Natural killer cell (primary cell): ENCODE data around the gene SPAG4. TPM values are rescaled to one million over a fixed set of nuclear protein-coding genes. Genes with fewer than 3 reads are reported as not detected.

Experiments used
- ATAC-seq, 3 donors: fragments of 150-1000 bp in 2 of 3; fragments of 200-7000 bp in 1 of 3; cut with Tn5 transposase; 1 replicate in 1 of 3; 2 replicates in 2 of 3; pipeline ENCODE4 v1.10.0; 2021; ENCODE audit warnings: mild to moderate bottlenecking in 2 of 3, moderate library complexity in 2 of 3
- DNase-seq, 2 donors: peaks; one replicate each; pipeline versions ENCODE4 v3.0.0 to v3.0.0-alpha.2; 2013 to 2021; ENCODE audit warnings: mixed read lengths in 1 of 2
- H3K27ac ChIP-seq: one replicate; pipeline ENCODE4 v1.5.1; 2013; ENCODE audit warnings: mild to moderate bottlenecking, low read length
- H3K27me3 ChIP-seq: one replicate; pipeline ENCODE4 v1.6.1; 2013; ENCODE audit warnings: low read length; ENCODE audit not compliant: control insufficient read depth, insufficient read depth
- H3K36me3 ChIP-seq: one replicate; pipeline ENCODE4 v1.6.1; 2013; ENCODE audit warnings: low read length; ENCODE audit not compliant: control insufficient read depth, insufficient read depth
- H3K4me1 ChIP-seq: one replicate; pipeline ENCODE4 v1.6.1; 2013; ENCODE audit warnings: low read length; ENCODE audit not compliant: control insufficient read depth, insufficient read depth
- H3K4me3 ChIP-seq: one replicate; pipeline ENCODE4 v1.5.1; 2013; ENCODE audit warnings: low read length
- H3K9me3 ChIP-seq: one replicate; pipeline ENCODE4 v1.6.1; 2013; ENCODE audit warnings: low read length; ENCODE audit not compliant: control insufficient read depth, insufficient read depth
- H3K27ac Mint-ChIP-seq, 2 donors: one replicate each; pipeline ENCODE4 v1.8.0; 2022; ENCODE audit warnings: mild to moderate bottlenecking in 2 of 2, mixed read lengths in 2 of 2, moderate library complexity in 1 of 2
- H3K27me3 Mint-ChIP-seq, 2 donors: one replicate each; pipeline ENCODE4 v1.8.0; 2022; ENCODE audit warnings: low read depth in 2 of 2, mixed read lengths in 2 of 2
- H3K36me3 Mint-ChIP-seq: one replicate; pipeline ENCODE4 v1.8.0; 2022; ENCODE audit warnings: mixed read lengths
- H3K4me1 Mint-ChIP-seq, 2 donors: one replicate each; pipeline ENCODE4 v1.8.0; 2022; ENCODE audit warnings: mixed read lengths in 2 of 2
- H3K4me3 Mint-ChIP-seq: one replicate; pipeline ENCODE4 v1.8.0; 2022; ENCODE audit warnings: mild to moderate bottlenecking, moderate library complexity, mixed read lengths
- H3K9me3 Mint-ChIP-seq, 2 donors: one replicate each; pipeline ENCODE4 v1.8.0; 2022; ENCODE audit warnings: mixed read lengths in 2 of 2
- CTCF ChIP-seq: fragments of 200-600 bp; IDR thresholded peaks from one replicate; pipeline ENCODE4 v1.8.0; 2022; ENCODE audit warnings: antibody characterized with exemption
- WGBS: methylation state at CpG from one replicate; pipeline ENCODE4 v1.1.7; 2013; ENCODE audit warnings: missing lambda C conversion rate; ENCODE audit not compliant: insufficient coverage; 5-methylcytosine and 5-hydroxymethylcytosine counted together
- intact Hi-C: fragments of 100-400 bp; cut with micrococcal nuclease; formaldehyde crosslinking; loops from one replicate; pipeline ENCODE4 v1.14.2; 2022
- total RNA-seq, 4 donors: library from RNA; stranded (reverse); fragments of 120-200 nt in 1 of 4; gene quantifications; one replicate each; pipeline versions ENCODE4 v1.2.3 to v1.2.4, GENCODE V29; 2013 to 2022

SPAG4 gene
- total RNA-seq, 3 donors from 2014 or later (not counting 1 experiment from before 2014, with no cell fraction given): 11.2 to 16.2 (median 11.9) TPM

- Histone ChIP-seq H3K27me3 (no peaks in the 10 kb centered on the region), H3K36me3 (no peaks in the 10 kb centered on the region), H3K27ac (no peak overlapping the region), H3K4me1 (no peaks in the 10 kb centered on the region), H3K4me3 (no peak overlapping the region), H3K9me3 (no peaks in the 10 kb centered on the region)
- Mint-ChIP-seq H3K4me3 (no peak overlapping the region), H3K27ac (no peak overlapping the region), H3K4me1 (no peaks in the 10 kb centered on the region), H3K27me3 (no peaks in the 10 kb centered on the region), H3K36me3 (no peaks in the 10 kb centered on the region), H3K9me3 (no peaks in the 10 kb centered on the region)
- TF ChIP-seq CTCF: no peak
- DNase-seq (no peak), ATAC-seq (no peak)
- intact Hi-C loops: no loop called here
- 89% methylated on average over 14 of the region's 14 CpGs for WGBS
Observed at GRCh38 chr20:35588397-35588796, 27.2 kb upstream of the SPAG4 start.

- ATAC-seq (no peak), DNase-seq (no peak)
- no peaks in the 10 kb centered on the region for H3K36me3 Mint-ChIP-seq
- no peak overlapping the region for H3K27ac Mint-ChIP-seq
- H3K27me3 Mint-ChIP-seq: peaks cover 6 to 12% of the 10 kb centered on the region in 2 donors
- intact Hi-C loops: no loop called here
- Histone ChIP-seq H3K4me3 (no peak overlapping the region), H3K9me3 (no peaks in the 10 kb centered on the region), H3K27ac (no peak overlapping the region), H3K36me3 (no peaks in the 10 kb centered on the region), H3K4me1 (no peaks in the 10 kb centered on the region), H3K27me3 (no peaks in the 10 kb centered on the region)
- H3K4me1 Mint-ChIP-seq: no peaks in the 10 kb centered on the region
- H3K9me3 Mint-ChIP-seq: no peaks in the 10 kb centered on the region
- WGBS: 69% methylated on average over 2 of the region's 2 CpGs
- TF ChIP-seq CTCF: no peak
- no peak overlapping the region for H3K4me3 Mint-ChIP-seq
Observed at GRCh38 chr20:35592339-35592974, 23.2 kb upstream of the SPAG4 start.

GRCh38 chr20:35595456-35595855, 20.2 kb upstream of the SPAG4 start:
- intact Hi-C loops: no loop called here
- H3K36me3 ChIP-seq: no peaks in the 10 kb centered on the region
- no peak overlapping the region for H3K27ac ChIP-seq
- no peak for TF ChIP-seq CTCF
- no peak for DNase-seq
- no peak for ATAC-seq
- WGBS: 92% methylated on average over 17 of the region's 17 CpGs
- H3K4me1 ChIP-seq: peaks cover 1% of the 10 kb centered on the region
- H3K27me3 Mint-ChIP-seq: peaks cover 23 to 24% of the 10 kb centered on the region in 2 donors
- peaks cover 0 to under 1% of the 10 kb centered on the region in 2 donors for H3K4me1 Mint-ChIP-seq
- no peaks in the 10 kb centered on the region for H3K9me3 ChIP-seq
- no peaks in the 10 kb centered on the region for H3K9me3 Mint-ChIP-seq
- H3K27me3 ChIP-seq: peaks cover 8% of the 10 kb centered on the region
- no peak overlapping the region for H3K4me3 Mint-ChIP-seq
- H3K27ac Mint-ChIP-seq: no peak overlapping the region
- H3K4me3 ChIP-seq: no peak overlapping the region
- no peaks in the 10 kb centered on the region for H3K36me3 Mint-ChIP-seq

DNA sequence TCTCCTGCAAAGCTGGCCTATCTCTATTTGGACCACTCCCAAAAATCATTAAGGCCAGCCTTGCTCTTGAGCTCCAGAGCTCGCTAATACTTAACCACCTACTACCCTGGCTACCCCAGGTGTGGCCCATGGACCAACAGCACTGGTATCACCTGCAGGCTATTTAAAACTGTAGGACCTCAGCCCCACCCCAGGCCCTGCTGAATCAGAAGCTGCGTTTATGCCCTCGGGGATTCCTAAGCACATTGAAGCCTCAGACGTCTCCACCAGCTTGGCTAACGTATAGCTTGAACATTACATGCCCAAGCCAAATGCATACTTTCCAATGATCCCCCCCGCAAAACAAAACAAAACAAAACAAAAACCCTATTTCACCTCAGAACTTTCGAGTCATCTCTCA, 19.7 kb upstream of the SPAG4 start:
- DNase-seq: no peak
- no peaks in the 10 kb centered on the region for H3K36me3 ChIP-seq
- Mint-ChIP-seq H3K4me3 (no peak overlapping the region), H3K9me3 (no peaks in the 10 kb centered on the region), H3K27ac (no peak overlapping the region), H3K4me1 (peaks cover 0 to 5% of the 10 kb centered on the region in 2 donors), H3K36me3 (no peaks in the 10 kb centered on the region), H3K27me3 (peaks cover 24 to 26% of the 10 kb centered on the region in 2 donors)
- peaks cover 6% of the 10 kb centered on the region for H3K4me1 ChIP-seq
- 83% methylated on average over 7 of the region's 7 CpGs for WGBS
- intact Hi-C loops: no loop called here
- H3K4me3 ChIP-seq: no peak overlapping the region
- peaks cover 13% of the 10 kb centered on the region for H3K27me3 ChIP-seq
- TF ChIP-seq CTCF: no peak
- H3K27ac ChIP-seq: no peak overlapping the region
- no peak for ATAC-seq
- H3K9me3 ChIP-seq: no peaks in the 10 kb centered on the region
